Left lung (tissue), 10 donors: Measurements from ENCODE around the gene HNF4A. TPM values are rescaled to one million over a fixed set of nuclear protein-coding genes. Genes with fewer than 3 reads are reported as not detected.

Experiments
- ATAC-seq: fragments of 200-7000 bp; cut with Tn5 transposase; one replicate; pipeline ENCODE4 v1.9.1; 2020; ENCODE audit warnings: moderate library complexity
- DNase-seq, 4 donors: peaks; one replicate each; pipeline ENCODE4 v3.0.0-alpha.2; 2013 to 2020
- H3K27ac ChIP-seq, 2 donors: fragments of 200-600 bp; sonication (generic) in 1 of 2; one replicate each; pipeline versions ENCODE4 v1.5.0 to v1.8.0; 2020 to 2021
- H3K27me3 ChIP-seq, 2 donors: fragments of 200-600 bp; sonication (generic) in 1 of 2; one replicate each; pipeline versions ENCODE4 v1.5.0 to v1.8.0; 2020 to 2021
- H3K36me3 ChIP-seq, 2 donors: fragments of 200-600 bp; sonication (generic) in 1 of 2; one replicate each; pipeline versions ENCODE4 v1.5.0 to v1.8.0; 2020 to 2021
- H3K4me1 ChIP-seq, 2 donors: fragments of 200-600 bp; one replicate each; pipeline ENCODE4 v1.8.0; 2021
- H3K4me3 ChIP-seq, 2 donors: fragments of 200-600 bp; sonication (generic) in 1 of 2; one replicate each; pipeline versions ENCODE4 v1.5.0 to v1.8.0; 2020 to 2021; ENCODE audit warnings: mild to moderate bottlenecking in 1 of 2
- H3K9me3 ChIP-seq, 2 donors: fragments of 200-600 bp; sonication (generic) in 1 of 2; one replicate each; pipeline versions ENCODE4 v1.5.0 to v1.8.0; 2020 to 2021
- intact Hi-C, 2 donors: fragments of 100-400 bp; cut with DNase I; formaldehyde crosslinking; loops; one replicate each; pipeline versions ENCODE4 v1.11.2 to v1.14.2; 2022
- polyA plus RNA-seq, 6 donors: library from polyadenylated mRNA; unstranded; fragments of 120-200 nt; gene quantifications; one replicate each; pipeline ENCODE4 v1.2.1, GENCODE V29; 2013; ENCODE audit not compliant: insufficient read length in 6 of 6
- total RNA-seq, 2 donors: library from RNA; stranded (reverse); fragmentation: NEBNext Ultra II Directional; extraction: Animal tissue kit (Norgen Biotek cat#: 25700); gene quantifications; one replicate each; pipeline ENCODE4 v1.2.1, GENCODE V29; 2021
- TF ChIP-seq, protein P1 (sequence below), 2 donors: fragments of 200-600 bp; sonication (generic) in 1 of 2; IDR thresholded peaks; one replicate each; pipeline versions ENCODE4 v1.5.0 to v1.8.0; 2021; ENCODE audit warnings: antibody characterized with exemption in 2 of 2
- donor health status: DM: no; HTN: yes; CAD: no.
- donor health status: DM: no; HTN: no; CAD: no.

The HNF4A gene
- total and polyA plus RNA-seq, 8 donors, result 0.21 to 3.5 (median 0.96) TPM

DNA sequence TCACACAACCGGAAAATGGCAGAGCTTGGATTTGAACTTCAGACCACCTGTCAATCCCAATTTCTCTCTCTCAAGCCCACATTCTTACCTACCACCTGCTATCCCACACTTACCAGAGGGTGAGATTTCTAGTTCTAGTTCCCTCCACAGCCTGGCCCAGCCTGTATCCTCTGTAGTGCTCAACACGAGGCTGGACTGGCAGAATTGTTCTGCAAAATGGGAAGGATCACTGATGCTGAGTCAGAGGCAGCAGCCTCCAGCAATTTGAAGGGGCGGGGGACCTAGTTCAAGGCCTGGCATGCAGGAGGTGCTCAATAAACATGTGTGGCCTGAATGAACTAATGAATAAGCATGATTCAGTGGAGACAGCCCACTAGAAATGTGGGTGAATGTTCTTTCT, 66.6 kb downstream of the HNF4A start:
- Histone ChIP-seq H3K27me3 (peaks cover 0 to 9% of the 10 kb centered on the region in 2 donors), H3K27ac (no peak overlapping the region), H3K9me3 (no peaks in the 10 kb centered on the region), H3K36me3 (no peaks in the 10 kb centered on the region), H3K4me1 (no peaks in the 10 kb centered on the region), H3K4me3 (no peak overlapping the region)
- ATAC-seq, result no peak
- DNase-seq, result no peak
- intact Hi-C loops, result no loop called here
- TF ChIP-seq, protein P1, sequence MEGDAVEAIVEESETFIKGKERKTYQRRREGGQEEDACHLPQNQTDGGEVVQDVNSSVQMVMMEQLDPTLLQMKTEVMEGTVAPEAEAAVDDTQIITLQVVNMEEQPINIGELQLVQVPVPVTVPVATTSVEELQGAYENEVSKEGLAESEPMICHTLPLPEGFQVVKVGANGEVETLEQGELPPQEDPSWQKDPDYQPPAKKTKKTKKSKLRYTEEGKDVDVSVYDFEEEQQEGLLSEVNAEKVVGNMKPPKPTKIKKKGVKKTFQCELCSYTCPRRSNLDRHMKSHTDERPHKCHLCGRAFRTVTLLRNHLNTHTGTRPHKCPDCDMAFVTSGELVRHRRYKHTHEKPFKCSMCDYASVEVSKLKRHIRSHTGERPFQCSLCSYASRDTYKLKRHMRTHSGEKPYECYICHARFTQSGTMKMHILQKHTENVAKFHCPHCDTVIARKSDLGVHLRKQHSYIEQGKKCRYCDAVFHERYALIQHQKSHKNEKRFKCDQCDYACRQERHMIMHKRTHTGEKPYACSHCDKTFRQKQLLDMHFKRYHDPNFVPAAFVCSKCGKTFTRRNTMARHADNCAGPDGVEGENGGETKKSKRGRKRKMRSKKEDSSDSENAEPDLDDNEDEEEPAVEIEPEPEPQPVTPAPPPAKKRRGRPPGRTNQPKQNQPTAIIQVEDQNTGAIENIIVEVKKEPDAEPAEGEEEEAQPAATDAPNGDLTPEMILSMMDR (IDR thresholded peaks at IDR 0.05), result no peak

DNA sequence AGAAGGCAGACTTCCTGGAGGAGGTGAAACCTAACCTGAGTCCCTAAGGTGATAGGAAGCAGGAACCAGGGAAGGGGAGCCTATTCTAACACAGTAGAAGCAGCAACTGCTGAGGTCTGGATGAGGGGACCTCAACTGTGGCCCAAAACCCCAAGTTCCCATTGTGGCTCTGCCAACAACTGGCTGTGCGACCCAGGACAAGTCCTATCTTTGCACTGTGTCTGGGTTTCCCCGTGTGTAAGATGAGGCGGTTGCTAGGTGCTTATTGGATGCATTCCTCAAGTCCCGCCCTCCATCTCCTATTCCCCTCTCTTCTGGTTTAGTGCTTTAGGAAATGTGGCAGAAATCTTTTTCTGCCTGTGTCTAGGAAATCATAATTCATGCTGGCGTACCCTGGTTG, 68.0 kb downstream of the HNF4A start:
- TF ChIP-seq, protein P1 (IDR thresholded peaks at IDR 0.05), result no peak
- ATAC-seq (no peak), DNase-seq (no peak)
- intact Hi-C loops, result no loop called here
- H3K9me3 ChIP-seq, result no peaks in the 10 kb centered on the region
- no peaks in the 10 kb centered on the region for H3K4me1 ChIP-seq
- H3K27ac ChIP-seq, result no peak overlapping the region
- H3K36me3 ChIP-seq, result no peaks in the 10 kb centered on the region
- H3K27me3 ChIP-seq, result peaks cover 0 to 9% of the 10 kb centered on the region in 2 donors
- no peak overlapping the region for H3K4me3 ChIP-seq

DNA sequence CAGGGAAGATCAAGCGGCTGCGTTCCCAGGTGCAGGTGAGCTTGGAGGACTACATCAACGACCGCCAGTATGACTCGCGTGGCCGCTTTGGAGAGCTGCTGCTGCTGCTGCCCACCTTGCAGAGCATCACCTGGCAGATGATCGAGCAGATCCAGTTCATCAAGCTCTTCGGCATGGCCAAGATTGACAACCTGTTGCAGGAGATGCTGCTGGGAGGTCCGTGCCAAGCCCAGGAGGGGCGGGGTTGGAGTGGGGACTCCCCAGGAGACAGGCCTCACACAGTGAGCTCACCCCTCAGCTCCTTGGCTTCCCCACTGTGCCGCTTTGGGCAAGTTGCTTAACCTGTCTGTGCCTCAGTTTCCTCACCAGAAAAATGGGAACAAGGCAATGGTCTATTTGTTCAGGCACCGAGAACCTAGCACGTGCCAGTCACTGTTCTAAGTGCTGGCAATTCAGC, 68.6 kb downstream of the HNF4A start:
- ATAC-seq, result no peak
- TF ChIP-seq, protein P1 (IDR thresholded peaks at IDR 0.05), result no peak
- H3K27ac ChIP-seq, result no peak overlapping the region

DNA sequence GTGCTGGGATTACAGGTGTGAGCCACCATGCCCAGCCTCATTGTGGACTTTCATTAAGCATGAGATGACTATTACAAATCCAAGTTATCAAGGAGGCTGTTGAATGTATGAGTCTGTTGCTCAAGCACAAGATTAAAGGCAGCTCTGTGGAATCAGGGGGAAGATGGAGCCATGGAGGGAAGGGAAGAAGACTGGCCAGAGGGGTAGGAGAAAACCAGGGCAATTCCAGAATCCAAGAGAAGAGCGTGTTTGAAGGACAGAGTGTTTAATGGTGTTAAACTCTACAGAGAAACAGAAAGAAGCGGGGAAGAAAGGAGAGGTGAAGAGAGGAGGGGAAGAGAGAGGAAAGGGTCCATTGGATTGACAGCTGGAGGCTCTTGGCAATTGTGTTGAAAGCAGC, 70.4 kb downstream of the HNF4A start:
- Histone ChIP-seq H3K4me1 (no peaks in the 10 kb centered on the region), H3K4me3 (no peak overlapping the region), H3K27ac (no peak overlapping the region), H3K9me3 (no peaks in the 10 kb centered on the region), H3K36me3 (no peaks in the 10 kb centered on the region), H3K27me3 (peaks cover 0 to 9% of the 10 kb centered on the region in 2 donors)
- DNase-seq (no peak), ATAC-seq (no peak)
- TF ChIP-seq, protein P1 (IDR thresholded peaks at IDR 0.05), result no peak
- intact Hi-C loops, result no loop called here

More for the DNA sequence above, 68.6 kb downstream of the HNF4A start:
- intact Hi-C loops, result no loop called here
- H3K4me1 ChIP-seq, result no peaks in the 10 kb centered on the region
- no peaks in the 10 kb centered on the region for H3K36me3 ChIP-seq
- peaks cover 0 to 9% of the 10 kb centered on the region in 2 donors for H3K27me3 ChIP-seq
- no peak for DNase-seq
- no peak overlapping the region for H3K4me3 ChIP-seq
- H3K9me3 ChIP-seq, result no peaks in the 10 kb centered on the region

DNA sequence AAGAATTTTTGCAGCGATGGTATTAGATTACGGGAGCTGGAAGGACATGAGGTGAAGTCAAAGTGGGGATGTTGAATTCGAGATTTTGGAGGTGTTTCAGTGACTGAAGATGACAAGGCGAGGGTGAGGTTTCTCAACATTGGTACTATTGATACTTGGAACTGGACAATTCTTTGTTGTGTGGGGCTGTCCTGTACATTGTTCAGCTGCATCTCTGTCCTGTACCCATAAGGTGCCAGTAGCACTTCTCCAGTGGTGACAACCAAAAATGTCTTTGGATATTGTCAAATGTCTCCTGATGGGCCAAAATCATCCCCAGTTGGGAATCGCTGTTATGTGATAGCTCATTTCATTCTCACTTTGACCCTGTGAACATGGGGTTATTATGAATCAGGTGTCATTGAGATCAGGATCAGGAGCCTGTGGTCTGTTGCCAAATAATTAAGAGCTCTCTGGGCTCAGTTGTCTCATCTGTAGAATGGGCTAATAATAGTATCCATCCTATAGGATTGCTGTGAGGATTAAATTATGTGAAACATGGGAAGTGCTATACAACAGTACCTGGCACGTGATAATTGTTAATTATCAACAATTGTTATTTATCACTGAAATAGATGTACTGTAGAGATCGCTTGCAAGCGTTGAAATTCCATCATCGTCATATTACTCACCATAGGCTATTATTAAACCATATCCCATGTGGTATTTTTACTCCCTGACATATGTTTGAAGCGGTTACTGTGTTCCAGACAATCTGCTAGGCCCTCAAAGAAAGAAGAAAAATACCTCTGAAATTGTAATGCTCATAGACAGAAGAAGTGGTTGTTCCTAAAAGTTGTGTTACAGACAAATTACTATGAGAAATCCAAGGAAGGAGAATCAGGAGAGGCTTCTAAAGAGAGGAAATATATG, 71.6 kb downstream of the HNF4A start:
- intact Hi-C loops, result no loop called here
- Histone ChIP-seq H3K4me3 (no peak overlapping the region), H3K4me1 (no peaks in the 10 kb centered on the region), H3K27me3 (peaks cover 0 to 20% of the 10 kb centered on the region in 2 donors), H3K27ac (no peak overlapping the region), H3K36me3 (no peaks in the 10 kb centered on the region), H3K9me3 (no peaks in the 10 kb centered on the region)
- TF ChIP-seq, protein P1 (IDR thresholded peaks at IDR 0.05), result no peak
- DNase-seq (no peak), ATAC-seq (no peak)
